DMS53 treated with DMSO at 0.1 percent for 48 hours (cell line): Measurements from ENCODE around the gene TEX9.
"Not testable (repeated sequence)": the region's sequence is repeated elsewhere in the genome, so short reads cannot be mapped to it uniquely, and the experiment has no call there.

Experiments
- DNase-seq: peaks from one replicate; lab custom pipeline; 2025; ENCODE audit not compliant: unreplicated experiment; lab: John Stamatoyannopoulos, UW

TEX9 gene

GRCh38 chr15:56365075-56365711 lies at the start of gene TEX9:
TEX9 (plus strand) TSS chr15:56365426; CDS start chr15:56365451, 25 bp downstream.
- DNase-seq, result peak; percentile 60

DNA sequence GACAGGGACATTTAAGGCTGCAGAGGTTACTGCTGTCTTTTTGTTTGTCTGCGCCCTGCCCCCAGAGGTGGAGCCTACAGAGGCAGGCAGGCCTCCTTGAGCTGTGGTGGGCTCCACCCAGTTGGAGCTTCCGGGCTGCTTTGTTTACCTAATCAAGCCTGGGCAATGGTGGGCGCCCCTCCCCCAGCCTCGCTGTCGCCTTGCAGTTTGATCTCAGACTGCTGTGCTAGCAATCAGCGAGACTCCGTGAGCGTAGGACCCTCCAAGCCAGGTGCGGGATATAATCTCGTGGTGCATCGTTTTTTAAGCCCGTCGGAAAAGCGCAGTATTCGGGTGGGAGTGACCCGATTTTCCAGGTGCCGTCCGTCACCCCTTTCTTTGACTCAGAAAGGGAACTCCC lies 48.7 kb upstream of the TEX9 start:
- not testable (repeated sequence) for DNase-seq

GRCh38 chr15:56320316-56320715 lies 44.9 kb upstream of the TEX9 start:
- DNase-seq, result no peak

GRCh38 chr15:56320861-56321260 lies 44.4 kb upstream of the TEX9 start:
- no peak for DNase-seq

DNA sequence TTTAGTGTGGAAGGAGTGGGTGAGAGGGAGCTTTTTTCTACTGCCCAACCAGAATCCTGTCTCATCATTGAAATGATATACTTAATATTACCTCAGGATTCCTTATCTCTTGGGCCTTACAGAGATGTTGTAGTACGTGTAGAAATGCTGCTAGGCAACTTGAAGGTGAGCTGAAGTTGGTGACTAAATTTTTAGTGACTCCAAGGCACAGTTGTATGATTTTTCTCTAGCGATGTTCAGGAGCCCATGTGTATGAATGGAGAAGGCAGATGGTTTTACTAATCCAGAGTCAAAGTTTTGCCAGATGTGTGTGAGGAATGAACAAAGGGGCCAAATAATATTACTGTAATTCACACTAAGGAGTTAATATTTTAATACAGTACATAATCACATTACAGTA lies 42.8 kb upstream of the TEX9 start:
- no peak for DNase-seq

GRCh38 chr15:56323435-56323834 lies 41.8 kb upstream of the TEX9 start:
- no peak for DNase-seq

DNA sequence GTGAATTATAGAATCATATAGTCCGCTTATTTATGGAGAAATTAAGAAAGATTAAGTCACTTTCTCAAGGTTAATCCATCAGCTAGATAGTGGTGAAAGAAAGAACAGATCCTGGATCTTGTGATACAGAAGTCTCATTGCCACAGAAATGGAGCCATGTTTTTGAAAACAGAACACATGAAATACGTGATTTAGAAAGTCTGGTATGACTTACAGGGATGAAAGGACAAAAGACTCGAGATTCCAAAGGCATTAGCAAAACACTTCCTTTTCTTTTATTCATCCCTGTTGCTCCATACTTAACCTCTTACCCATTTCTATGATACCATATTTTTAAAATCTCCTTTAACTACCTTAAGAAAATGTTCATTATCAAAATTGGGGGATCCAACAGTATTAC lies 40.0 kb upstream of the TEX9 start:
- no peak for DNase-seq

DNA sequence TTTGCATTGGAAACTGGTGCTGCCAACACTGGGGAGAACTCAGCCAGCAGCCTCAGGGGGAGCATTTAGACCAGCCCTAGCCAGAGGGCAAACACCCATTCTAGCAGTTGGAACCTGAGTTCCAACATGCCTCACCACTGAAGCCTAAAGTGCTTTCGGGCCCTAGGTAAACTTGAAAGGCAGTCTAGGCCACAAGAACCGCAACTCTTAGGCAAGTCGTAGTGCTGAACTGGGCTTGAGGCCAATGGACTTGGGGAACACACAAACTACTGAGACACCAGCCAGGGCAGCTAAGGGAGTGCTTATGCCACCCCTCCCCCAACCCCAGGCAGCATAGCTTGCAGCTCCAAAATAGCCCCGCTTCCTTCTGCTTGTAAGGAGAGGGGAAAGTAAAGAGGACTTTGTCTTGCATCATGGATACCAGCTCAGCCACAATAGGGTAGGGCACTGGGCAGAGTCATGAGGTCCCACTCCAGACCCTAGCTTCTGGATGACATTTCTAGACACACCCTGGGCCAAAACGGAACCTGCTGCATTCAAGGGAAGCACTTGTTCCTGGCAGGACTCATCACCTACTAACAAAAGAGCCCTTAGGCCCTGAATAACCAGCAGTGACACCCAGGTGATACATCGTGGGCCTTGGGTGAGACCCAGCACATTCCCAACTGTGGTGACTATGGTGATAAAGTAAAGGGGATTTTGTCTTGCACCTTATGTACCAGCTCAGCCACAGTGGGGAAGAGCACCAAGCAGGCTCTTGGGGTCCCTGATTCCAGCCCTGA lies 37.3 kb upstream of the TEX9 start:
- no peak for DNase-seq

GRCh38 chr15:56337084-56337725 lies 28.0 kb upstream of the TEX9 start:
- no peak for DNase-seq

- DNase-seq, result no peak
Measured at GRCh38 chr15:56339594-56339993, 25.6 kb upstream of the TEX9 start.

DNA sequence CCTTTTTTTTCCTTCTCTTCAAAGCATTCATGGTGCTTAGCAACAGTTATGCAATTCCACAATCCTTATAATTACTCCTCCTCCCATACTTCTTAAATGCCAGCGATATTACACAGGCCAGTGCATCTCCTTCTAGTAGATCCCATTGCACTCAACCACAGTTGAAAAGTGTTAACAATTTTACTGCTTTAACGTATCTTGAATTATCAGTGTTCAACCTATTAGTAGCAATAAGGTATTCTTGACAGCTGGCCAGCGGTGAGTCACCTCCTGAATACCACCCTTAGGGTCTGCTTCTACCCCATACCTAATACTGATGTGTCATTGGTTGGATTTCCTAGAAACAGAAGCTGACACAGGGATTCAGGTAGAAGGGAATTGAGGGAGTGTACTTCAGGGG lies 24.0 kb upstream of the TEX9 start:
- no peak for DNase-seq

GRCh38 chr15:56342653-56343052 lies 22.6 kb upstream of the TEX9 start:
- DNase-seq, result no peak

DNA sequence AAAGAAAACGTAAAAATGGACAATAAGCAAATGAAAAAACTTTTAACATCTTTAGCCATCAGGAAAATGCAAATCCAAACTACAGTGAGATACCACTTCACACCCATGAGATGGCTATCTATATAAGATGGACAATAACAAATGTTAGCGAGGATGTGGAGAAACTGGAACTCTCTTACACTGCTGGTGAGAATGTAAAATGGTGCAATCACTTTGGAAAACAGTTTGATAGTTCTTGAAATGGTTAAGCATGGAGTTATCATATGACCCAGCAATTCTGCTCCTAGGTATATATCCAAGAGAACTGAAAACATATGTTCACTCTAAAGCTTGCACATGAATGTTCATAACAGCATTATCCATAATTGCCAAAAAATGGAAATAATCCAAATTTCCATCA lies 21.3 kb upstream of the TEX9 start:
- no peak for DNase-seq

DNA sequence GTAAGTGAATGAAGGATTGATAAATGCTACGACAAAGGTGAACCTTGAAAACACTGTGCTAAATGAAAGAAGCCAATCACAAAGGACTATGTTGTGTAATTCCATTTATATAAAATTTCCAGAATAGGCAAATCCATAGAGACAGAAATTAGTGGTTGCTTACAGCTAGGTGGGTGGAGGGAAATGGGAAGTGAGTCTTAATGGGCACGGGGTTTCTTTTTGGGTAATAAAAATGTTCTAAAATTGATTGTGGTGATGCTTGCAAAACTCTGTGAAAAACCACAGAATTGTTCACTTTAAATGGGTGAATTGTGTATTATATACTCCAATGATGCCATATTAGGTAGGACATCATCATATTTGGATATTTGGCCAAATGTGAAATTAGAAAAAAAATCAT lies 20.9 kb upstream of the TEX9 start:
- DNase-seq, result no peak

GRCh38 chr15:56346414-56346813 lies 18.8 kb upstream of the TEX9 start:
- DNase-seq, result no peak

- DNase-seq, result no peak
Measured at GRCh38 chr15:56349554-56349953, 15.7 kb upstream of the TEX9 start.

DNA sequence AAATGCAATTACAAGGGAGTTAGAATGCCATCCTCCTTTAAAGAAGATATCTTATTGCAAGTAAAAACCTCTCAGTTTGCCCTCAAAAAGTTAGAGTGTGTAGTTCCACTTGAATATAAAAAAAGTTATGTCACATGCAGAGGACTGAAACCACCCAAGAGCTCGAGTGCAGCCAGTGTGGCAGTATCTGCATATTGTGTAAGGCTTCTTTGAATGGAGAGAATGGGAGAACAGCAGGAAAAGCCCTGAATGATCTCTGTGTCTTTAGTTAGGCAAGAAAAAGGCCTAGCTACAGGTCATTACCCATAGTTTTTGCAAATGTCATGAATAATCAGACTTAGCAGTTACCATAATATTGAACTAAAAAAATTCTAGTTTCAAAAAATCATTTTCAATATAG lies 13.9 kb upstream of the TEX9 start:
- no peak for DNase-seq

- DNase-seq, result no peak
Measured at GRCh38 chr15:56351957-56352506, 13.2 kb upstream of the TEX9 start.

DNA sequence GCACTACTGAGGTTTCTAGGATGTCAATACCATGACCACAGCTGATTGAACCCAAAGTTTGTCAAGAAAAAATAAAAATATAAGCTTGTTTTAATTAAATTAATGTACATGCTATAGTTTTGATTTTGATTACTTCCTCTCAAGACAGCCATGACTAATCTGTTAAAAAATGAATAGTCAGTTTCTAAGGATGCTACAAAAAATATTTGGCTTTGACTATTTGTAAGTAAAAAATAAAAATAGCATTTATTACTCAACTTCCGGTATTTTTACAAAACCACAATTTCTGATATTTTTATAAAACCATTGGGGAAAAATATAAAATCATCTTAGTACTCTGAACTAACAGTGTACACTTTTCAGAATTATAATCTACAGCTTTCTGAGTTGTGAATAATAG lies 12.1 kb upstream of the TEX9 start:
- no peak for DNase-seq

DNA sequence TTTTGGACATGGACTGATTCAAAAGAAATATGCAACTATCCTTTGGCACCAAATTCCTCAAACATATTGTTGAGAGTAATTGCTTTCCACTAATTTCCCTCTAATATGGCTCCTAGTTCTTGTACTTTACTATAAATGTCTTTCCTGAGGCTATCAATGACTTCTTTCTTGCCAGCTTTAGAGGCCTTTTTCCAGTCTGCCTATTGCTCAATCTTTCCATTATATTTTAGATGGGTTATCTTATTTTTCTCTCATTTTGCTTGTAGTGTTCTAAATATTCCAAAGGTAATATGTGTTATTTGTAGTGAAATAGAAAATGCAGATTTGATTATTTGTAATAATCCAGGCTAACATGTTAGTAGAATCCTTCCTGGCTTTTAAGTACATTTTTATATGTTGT lies 11.5 kb upstream of the TEX9 start:
- no peak for DNase-seq

- no peak for DNase-seq
Measured at GRCh38 chr15:56356616-56357015, 8.6 kb upstream of the TEX9 start.

DNA sequence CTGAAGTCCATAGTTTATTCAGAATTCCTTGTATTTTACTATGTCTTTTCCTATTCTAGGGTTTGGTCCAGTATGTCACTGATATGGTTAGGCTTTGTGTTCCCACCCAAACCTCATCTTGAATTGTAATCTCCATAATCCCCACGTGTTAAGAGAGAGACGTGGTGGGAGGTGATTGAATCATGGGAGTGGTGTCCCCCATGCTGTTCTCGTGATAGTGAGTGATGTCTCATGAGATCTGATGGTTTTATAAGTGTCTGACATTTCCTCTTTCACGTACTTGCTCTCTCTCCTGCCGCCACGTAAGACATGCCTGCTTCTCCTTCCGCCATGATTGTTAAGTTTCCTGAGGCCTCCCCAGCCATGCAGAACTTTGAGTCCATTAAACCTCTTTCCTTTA lies 6.6 kb upstream of the TEX9 start:
- DNase-seq, result no peak
